IMR-90 (cell line): ENCODE results near the gene SEZ6L2.

ENCODE experiments used
- BHLHE40 ChIP-seq: fragments of 150-350 bp; IDR thresholded peaks from 2 replicates; pipeline ENCODE4 v1.6.1; 2016; ENCODE audit warnings: mild to moderate bottlenecking, low read depth, low read length
- CEBPB ChIP-seq: IDR thresholded peaks from 2 replicates; pipeline ENCODE4 v1.6.1; 2012; ENCODE audit warnings: low read depth, low read length, improper control_type of control experiment
- CHD1 ChIP-seq: IDR thresholded peaks from 2 replicates; pipeline ENCODE4 v1.6.1; 2012; ENCODE audit warnings: low read depth, low read length, improper control_type of control experiment
- CTCF ChIP-seq: conservative IDR thresholded peaks from 2 replicates; pipeline ENCODE4 v1.5.1; 2012; ENCODE audit warnings: mild to moderate bottlenecking, low read depth, low read length, improper control_type of control experiment
- ELK1 ChIP-seq: fragments of 150-350 bp; IDR thresholded peaks from 2 replicates; pipeline ENCODE4 v1.6.1; 2016; ENCODE audit warnings: low read depth, mild to moderate bottlenecking, low read length, moderate library complexity, borderline replicate concordance
- FOS ChIP-seq: fragments of 150-350 bp; IDR thresholded peaks from 2 replicates; pipeline ENCODE4 v1.6.1; 2016; ENCODE audit warnings: low read depth, low read length
- MAFK ChIP-seq: IDR thresholded peaks from 2 replicates; pipeline ENCODE4 v1.6.1; 2012; ENCODE audit warnings: low read depth, low read length, improper control_type of control experiment
- MXI1 ChIP-seq: IDR thresholded peaks from 2 replicates; pipeline ENCODE4 v1.6.1; 2012; ENCODE audit warnings: low read depth, mild to moderate bottlenecking, low read length, moderate library complexity, borderline replicate concordance
- NFE2L2 ChIP-seq: fragments of 150-350 bp; IDR thresholded peaks from 2 replicates; pipeline ENCODE4 v1.6.1; 2016; ENCODE audit warnings: low read depth, mild to moderate bottlenecking, low read length
- POLR2A ChIP-seq: IDR thresholded peaks from 2 replicates; pipeline ENCODE4 v1.6.1; 2012; ENCODE audit warnings: mild to moderate bottlenecking, low read depth, low read length
- RAD21 ChIP-seq: IDR thresholded peaks from 2 replicates; pipeline ENCODE4 v1.6.1; 2012; ENCODE audit warnings: low read length, improper control_type of control experiment
- RCOR1 ChIP-seq: IDR thresholded peaks from 2 replicates; pipeline ENCODE4 v1.6.1; 2012; ENCODE audit warnings: mild to moderate bottlenecking, low read length, improper control_type of control experiment; ENCODE audit not compliant: insufficient replicate concordance
- USF2 ChIP-seq: fragments of 150-350 bp; IDR thresholded peaks from 2 replicates; pipeline ENCODE4 v1.6.1; 2017; ENCODE audit warnings: mild to moderate bottlenecking, antibody characterized with exemption, low read length, low read depth

GRCh38 chr16:29864205-29864604 lies 35.1 kb downstream of the SEZ6L2 start:
- TF ChIP-seq CTCF (no peak), CEBPB (no peak), RAD21 (no peak), POLR2A (no peak), MXI1 (no peak), FOS (no peak), MAFK (no peak), ELK1 (no peak), RCOR1 (no peak), NFE2L2 (no peak), CHD1 (no peak), BHLHE40 (no peak), USF2 (no peak)
